GM21526 (cell line): ENCODE results near the gene CNTN4.

Experiments
- ATAC-seq: cut with Tn5 transposase; IDR thresholded peaks from one replicate; pipeline ENCODE4 v1.9.1; 2021; ENCODE audit warnings: moderate library complexity; ENCODE audit not compliant: unreplicated experiment, low FRiP score

The CNTN4 gene

GRCh38 chr3:2837239-2837638 is 738.6 kb downstream of the CNTN4 start:
- no peak for ATAC-seq

GRCh38 chr3:2837910-2838309 is 739.2 kb downstream of the CNTN4 start:
- no peak for ATAC-seq

- no peak for ATAC-seq
Measured at GRCh38 chr3:2838546-2839157, 740.0 kb downstream of the CNTN4 start.

- no peak for ATAC-seq
Measured at GRCh38 chr3:2839876-2840275, 741.2 kb downstream of the CNTN4 start.

GRCh38 chr3:2847062-2847841 is 748.6 kb downstream of the CNTN4 start:
- no peak for ATAC-seq

GRCh38 chr3:2849092-2849491 is 750.4 kb downstream of the CNTN4 start:
- no peak for ATAC-seq

- ATAC-seq = no peak
Measured at GRCh38 chr3:2850701-2851100, 752.0 kb downstream of the CNTN4 start.

GRCh38 chr3:2851361-2851760 is 752.7 kb downstream of the CNTN4 start:
- no peak for ATAC-seq

GRCh38 chr3:2851835-2852234 is 753.2 kb downstream of the CNTN4 start:
- ATAC-seq = no peak

- ATAC-seq = no peak
Measured at GRCh38 chr3:2853651-2854050, 755.0 kb downstream of the CNTN4 start.

GRCh38 chr3:2856138-2857133 is 757.8 kb downstream of the CNTN4 start:
- no peak for ATAC-seq

GRCh38 chr3:2860626-2861025 is 762.0 kb downstream of the CNTN4 start:
- ATAC-seq = no peak

- ATAC-seq = no peak
Measured at GRCh38 chr3:2861120-2861519, 762.5 kb downstream of the CNTN4 start.

GRCh38 chr3:2861920-2862319 is 763.3 kb downstream of the CNTN4 start:
- ATAC-seq = no peak

GRCh38 chr3:2862366-2862765 is 763.7 kb downstream of the CNTN4 start:
- no peak for ATAC-seq

- no peak for ATAC-seq
Measured at GRCh38 chr3:2863127-2863526, 764.5 kb downstream of the CNTN4 start.

GRCh38 chr3:2869905-2870304 is 771.2 kb downstream of the CNTN4 start:
- no peak for ATAC-seq

- no peak for ATAC-seq
Measured at GRCh38 chr3:2870724-2871333, 772.2 kb downstream of the CNTN4 start.

GRCh38 chr3:2872884-2873283 is 774.2 kb downstream of the CNTN4 start:
- ATAC-seq = no peak

- no peak for ATAC-seq
Measured at GRCh38 chr3:2873986-2874385, 775.3 kb downstream of the CNTN4 start.

- no peak for ATAC-seq
Measured at GRCh38 chr3:2875699-2876098, 777.0 kb downstream of the CNTN4 start.
